Brain microvascular endothelial cell (primary cell): ENCODE measurements around the gene NDRG4.

Source experiments
- DNase-seq: peaks from one replicate; pipeline ENCODE4 v3.0.0-alpha.2; 2020
- H3K27ac ChIP-seq: fragments of 250-450 bp; sonication (Bioruptor Pico); 2 replicates; pipeline ENCODE4 v1.5.1; 2020; ENCODE audit warnings: mild to moderate bottlenecking, moderate library complexity
- H3K27me3 ChIP-seq: fragments of 250-450 bp; sonication (Bioruptor Pico); replicated peaks from 2 replicates; pipeline ENCODE4 v1.5.1; 2020; ENCODE audit warnings: mild to moderate bottlenecking
- H3K36me3 ChIP-seq: fragments of 250-450 bp; sonication (Bioruptor Pico); replicated peaks from 2 replicates; pipeline ENCODE4 v1.5.1; 2020; ENCODE audit warnings: mild to moderate bottlenecking
- H3K4me3 ChIP-seq: 2 replicates; pipeline ENCODE4 v1.5.1; 2011; ENCODE audit warnings: low read depth, mild to moderate bottlenecking, control low read depth, low read length, moderate library complexity
- in situ Hi-C: cut with HindIII; loops from 2 replicates; pipeline ENCODE4 v1.10.0; 2017; ENCODE audit warnings: low sequenced_read_pairs, low pct_ligation_motif_present
- TF ChIP-seq, protein P1 (sequence below): IDR thresholded peaks from 2 replicates; pipeline ENCODE4 v1.5.1; 2011; ENCODE audit warnings: low read depth, mild to moderate bottlenecking, moderate library complexity, low read length, control low read depth, inconsistent platforms; ENCODE audit errors: missing control alignments

Gene NDRG4

DNA sequence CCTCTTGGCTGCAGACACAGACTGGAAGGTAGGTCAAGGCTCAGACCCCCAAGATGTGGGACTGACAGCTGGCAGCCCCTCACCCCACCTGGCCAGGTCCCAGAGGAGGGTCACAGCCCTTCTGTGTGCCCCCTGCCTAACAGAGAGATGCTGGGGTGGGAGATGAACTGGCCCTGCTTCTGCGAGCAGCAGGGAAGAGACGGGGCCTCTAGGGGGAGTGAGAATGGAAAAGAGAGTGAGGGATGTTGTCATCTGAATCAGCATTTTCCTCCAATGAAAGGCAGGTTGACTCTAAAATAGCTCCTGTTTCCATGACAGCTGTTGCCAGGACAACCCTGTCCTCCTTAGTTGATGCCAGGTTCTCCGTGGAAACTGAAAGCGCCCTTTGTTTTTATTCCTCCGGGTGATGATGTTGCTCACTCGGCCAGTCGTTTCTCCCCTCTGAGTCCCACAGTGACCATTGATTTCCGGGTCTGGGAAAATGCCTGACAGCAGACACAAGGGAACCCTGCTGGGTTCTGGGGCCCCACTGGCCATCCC, 4.9 kb upstream of the NDRG4 start:
- H3K27ac ChIP-seq: peak overlapping the region; percentile 76
- peak; percentile 100 for DNase-seq

DNA sequence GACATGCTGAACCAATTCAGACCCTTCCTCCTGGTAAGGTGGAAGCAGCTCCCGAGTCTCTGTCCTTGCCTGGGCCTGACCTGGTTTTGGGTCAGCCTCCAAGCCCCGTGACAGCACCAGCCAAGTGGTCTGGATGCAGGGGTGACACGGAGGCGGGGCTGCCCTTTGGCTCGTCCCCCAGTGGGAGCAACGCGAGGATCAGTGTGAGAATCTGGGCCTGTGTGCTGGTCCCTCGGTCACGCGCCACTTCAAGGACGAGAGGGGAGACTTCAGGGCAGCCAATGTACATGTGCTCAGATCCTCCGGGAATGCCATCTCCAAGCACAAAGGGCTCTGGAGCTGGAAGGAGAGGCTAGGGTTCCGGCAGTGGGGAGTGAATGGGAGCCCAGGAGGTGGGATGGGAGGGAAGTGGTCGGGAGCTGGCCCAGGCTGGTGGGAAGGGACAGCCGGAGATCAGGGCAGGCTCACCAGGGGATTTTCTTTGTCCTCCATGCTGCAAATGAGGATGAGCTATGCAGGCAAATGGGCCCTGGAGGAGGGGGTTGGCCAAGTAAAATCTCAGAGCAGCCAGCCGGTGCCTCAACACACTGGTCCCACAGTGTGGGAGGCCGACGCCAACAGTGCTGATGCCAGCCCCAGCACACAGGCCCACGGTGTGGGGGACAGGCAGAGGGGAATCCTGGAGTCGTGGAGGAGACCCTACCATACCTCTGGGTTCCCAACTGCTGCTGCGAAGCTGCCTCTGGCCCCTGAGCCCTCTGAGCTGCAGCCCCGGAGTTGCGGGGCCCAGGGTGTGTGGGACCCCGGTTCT, 4.2 kb upstream of the NDRG4 start:
- Histone ChIP-seq H3K36me3 (no peaks in the 10 kb centered on the region), H3K27ac (peak overlapping the region; percentile 76), H3K27me3 (no peaks in the 10 kb centered on the region), H3K4me3 (peak overlapping the region; percentile 33)
- no peak for DNase-seq
- in situ Hi-C loops: no loop called here
- TF ChIP-seq, protein P1, sequence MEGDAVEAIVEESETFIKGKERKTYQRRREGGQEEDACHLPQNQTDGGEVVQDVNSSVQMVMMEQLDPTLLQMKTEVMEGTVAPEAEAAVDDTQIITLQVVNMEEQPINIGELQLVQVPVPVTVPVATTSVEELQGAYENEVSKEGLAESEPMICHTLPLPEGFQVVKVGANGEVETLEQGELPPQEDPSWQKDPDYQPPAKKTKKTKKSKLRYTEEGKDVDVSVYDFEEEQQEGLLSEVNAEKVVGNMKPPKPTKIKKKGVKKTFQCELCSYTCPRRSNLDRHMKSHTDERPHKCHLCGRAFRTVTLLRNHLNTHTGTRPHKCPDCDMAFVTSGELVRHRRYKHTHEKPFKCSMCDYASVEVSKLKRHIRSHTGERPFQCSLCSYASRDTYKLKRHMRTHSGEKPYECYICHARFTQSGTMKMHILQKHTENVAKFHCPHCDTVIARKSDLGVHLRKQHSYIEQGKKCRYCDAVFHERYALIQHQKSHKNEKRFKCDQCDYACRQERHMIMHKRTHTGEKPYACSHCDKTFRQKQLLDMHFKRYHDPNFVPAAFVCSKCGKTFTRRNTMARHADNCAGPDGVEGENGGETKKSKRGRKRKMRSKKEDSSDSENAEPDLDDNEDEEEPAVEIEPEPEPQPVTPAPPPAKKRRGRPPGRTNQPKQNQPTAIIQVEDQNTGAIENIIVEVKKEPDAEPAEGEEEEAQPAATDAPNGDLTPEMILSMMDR: no peak

More for the DNA sequence above, 4.9 kb upstream of the NDRG4 start:
- H3K27me3 ChIP-seq: no peaks in the 10 kb centered on the region
- peak overlapping the region; percentile 33 for H3K4me3 ChIP-seq
- H3K36me3 ChIP-seq: no peaks in the 10 kb centered on the region
- in situ Hi-C loops: no loop called here
- TF ChIP-seq, protein P1: peak; percentile 88

DNA sequence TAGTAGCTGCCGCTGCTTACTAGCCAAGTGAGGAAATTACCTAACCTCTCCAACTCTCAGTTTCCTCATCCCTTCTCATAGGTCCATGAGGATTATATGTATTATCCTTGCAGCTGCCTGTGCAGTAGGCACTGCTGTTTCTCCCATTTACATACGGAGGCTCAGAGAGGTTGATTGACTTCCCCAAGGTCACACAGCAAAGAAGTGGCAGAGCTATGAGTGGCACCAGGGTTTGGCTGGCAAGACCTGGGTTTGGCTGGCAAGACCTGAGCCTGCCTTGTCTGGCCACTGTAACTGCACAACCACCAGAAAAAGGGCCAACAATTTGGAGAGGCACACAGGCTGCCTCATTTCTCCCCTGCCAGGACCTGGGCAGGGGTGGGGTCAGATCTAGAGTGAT, 2.5 kb upstream of the NDRG4 start:
- Histone ChIP-seq H3K27me3 (no peaks in the 10 kb centered on the region), H3K36me3 (no peaks in the 10 kb centered on the region), H3K4me3 (no peak overlapping the region), H3K27ac (no peak overlapping the region)
- DNase-seq: no peak
- in situ Hi-C loops: no loop called here
- TF ChIP-seq, protein P1: no peak

GRCh38 chr16:58497935-58498334, 2.0 kb upstream of the NDRG4 start:
- no peak overlapping the region for H3K4me3 ChIP-seq

GRCh38 chr16:58498341-58499091, 1.4 kb upstream of the NDRG4 start:
- Histone ChIP-seq H3K27ac (no peak overlapping the region), H3K4me3 (no peak overlapping the region), H3K27me3 (no peaks in the 10 kb centered on the region), H3K36me3 (no peaks in the 10 kb centered on the region)
- TF ChIP-seq, protein P1: no peak
- in situ Hi-C loops: no loop called here
- DNase-seq: no peak

More at GRCh38 chr16:58497935-58498334, 2.0 kb upstream of the NDRG4 start:
- no peak overlapping the region for H3K27ac ChIP-seq
- no peaks in the 10 kb centered on the region for H3K36me3 ChIP-seq
- TF ChIP-seq, protein P1: no peak
- in situ Hi-C loops: no loop called here
- H3K27me3 ChIP-seq: no peaks in the 10 kb centered on the region
- no peak for DNase-seq
